IMR-90 (cell line): ENCODE measurements around the gene LRIG1. TPM values are rescaled to one million over a fixed set of nuclear protein-coding genes. Genes with fewer than 3 reads are reported as not detected.

Source experiments
- ATAC-seq: fragments of 200-7000 bp; cut with Tn5 transposase; 2 replicates; pipeline ENCODE4 v1.9.1; 2020; ENCODE audit warnings: low read depth, mild to moderate bottlenecking, moderate library complexity
- BruUV-seq: library from RNA; stranded (reverse); fragments of 400-500 nt; replicated peaks from 2 replicates; lab custom pipeline; 2021; lab: Mats Ljungman, UMichigan
- CTCF ChIA-PET: fragments of 300-600 bp; formaldehyde crosslinking; extraction: SDS; loops from one replicate; lab custom pipeline; 2021; ENCODE audit warnings: antibody characterized with exemption; lab: Yijun Ruan, JAX
- POLR2A ChIA-PET: fragments of 300-600 bp; sonication (Branson Sonifier 250); formaldehyde crosslinking; loops from one replicate; lab custom pipeline; 2022; ENCODE audit warnings: antibody characterized with exemption; ENCODE audit not compliant: unreplicated experiment; lab: Charles Lee
- DNase-seq: peaks from one replicate; pipeline ENCODE4 v3.0.0; 2013
- H2AFZ ChIP-seq: replicated peaks from 2 replicates; pipeline ENCODE3; 2013; ENCODE audit warnings: low read length, mild to moderate bottlenecking; ENCODE audit not compliant: poor library complexity
- H2AK5ac ChIP-seq: 2 replicates; pipeline ENCODE4 v1.6.1; 2013; ENCODE audit warnings: low read depth, low read length, inconsistent platforms
- H2AK9ac ChIP-seq: replicated peaks from 2 replicates; pipeline ENCODE3; 2013; ENCODE audit warnings: mild to moderate bottlenecking, low read depth, low read length, moderate library complexity; ENCODE audit not compliant: poor library complexity
- H2BK120ac ChIP-seq: 2 replicates; pipeline ENCODE4 v1.6.1; 2013; ENCODE audit warnings: low read depth, low read length, inconsistent platforms
- H2BK15ac ChIP-seq: 3 replicates; pipeline ENCODE4 v1.6.1; 2013; ENCODE audit warnings: low read depth, low read length, inconsistent platforms
- H2BK20ac ChIP-seq: 2 replicates; pipeline ENCODE4 v1.6.1; 2013; ENCODE audit warnings: low read depth, mild to moderate bottlenecking, inconsistent platforms, low read length, moderate library complexity
- H2BK5ac ChIP-seq: 2 replicates; pipeline ENCODE4 v1.6.1; 2013; ENCODE audit warnings: mild to moderate bottlenecking, low read depth, low read length, inconsistent platforms; ENCODE audit not compliant: poor library complexity, severe bottlenecking
- H3K14ac ChIP-seq: replicated peaks from 2 replicates; pipeline ENCODE4 v1.6.1; 2013; ENCODE audit warnings: low read depth, low read length, inconsistent platforms
- H3K18ac ChIP-seq: 2 replicates; pipeline ENCODE4 v1.6.1; 2013; ENCODE audit warnings: low read depth, low read length, control low read depth
- H3K23ac ChIP-seq: 2 replicates; pipeline ENCODE4 v1.6.1; 2013; ENCODE audit warnings: low read depth, low read length, inconsistent platforms
- H3K27ac ChIP-seq: 2 replicates; pipeline ENCODE4 v1.5.1; 2013; ENCODE audit warnings: mild to moderate bottlenecking, control low read depth, low read length; ENCODE audit not compliant: insufficient read depth
- H3K27me3 ChIP-seq: 2 replicates; pipeline ENCODE4 v1.6.1; 2013; ENCODE audit warnings: low read length; ENCODE audit not compliant: control insufficient read depth, insufficient read depth
- H3K36me3 ChIP-seq: 2 replicates; pipeline ENCODE4 v1.6.1; 2013; ENCODE audit warnings: low read length, mixed read lengths; ENCODE audit not compliant: control insufficient read depth, insufficient read depth
- H3K4ac ChIP-seq: 2 replicates; pipeline ENCODE4 v1.6.1; 2013; ENCODE audit warnings: low read depth, low read length, inconsistent platforms
- H3K4me1 ChIP-seq: 2 replicates; pipeline ENCODE4 v1.6.1; 2013; ENCODE audit warnings: low read length, mixed read lengths; ENCODE audit not compliant: control insufficient read depth, insufficient read depth
- H3K4me2 ChIP-seq: 2 replicates; pipeline ENCODE4 v1.6.1; 2013; ENCODE audit warnings: low read depth, mild to moderate bottlenecking, control low read depth, low read length, moderate library complexity
- H3K4me3 ChIP-seq: 2 replicates; pipeline ENCODE4 v1.5.1; 2013; ENCODE audit warnings: low read depth, mild to moderate bottlenecking, control low read depth, low read length, moderate library complexity; ENCODE audit not compliant: insufficient read depth
- H3K56ac ChIP-seq: 2 replicates; pipeline ENCODE4 v1.6.1; 2013; ENCODE audit warnings: low read length, inconsistent platforms; ENCODE audit not compliant: insufficient read depth; ENCODE audit errors: extremely low read depth
- H3K79me1 ChIP-seq, 2 experiments: 2 replicates each; pipeline ENCODE4 v1.6.1; 2013; ENCODE audit warnings: low read length in 2 of 2, inconsistent platforms in 1 of 2, low read depth in 1 of 2
- H3K9ac ChIP-seq: 2 replicates; pipeline ENCODE4 v1.6.1; 2013; ENCODE audit warnings: low read depth, low read length, control low read depth
- H3K9me1 ChIP-seq: 2 replicates; pipeline ENCODE4 v1.6.1; 2013; ENCODE audit warnings: low read length, inconsistent platforms; ENCODE audit not compliant: insufficient read depth
- H3K9me3 ChIP-seq: 2 replicates; pipeline ENCODE4 v1.6.1; 2013; ENCODE audit warnings: low read length; ENCODE audit not compliant: control insufficient read depth, insufficient read depth
- H4K20me1 ChIP-seq: 2 replicates; pipeline ENCODE4 v1.6.1; 2013; ENCODE audit warnings: low read length, inconsistent platforms; ENCODE audit not compliant: insufficient read depth
- H4K5ac ChIP-seq: 2 replicates; pipeline ENCODE4 v1.6.1; 2013; ENCODE audit warnings: mild to moderate bottlenecking, low read depth, low read length, control low read depth
- H4K8ac ChIP-seq, 2 experiments: 2 replicates each; pipeline ENCODE4 v1.6.1; 2013; ENCODE audit warnings: low read depth in 2 of 2, low read length in 2 of 2, control low read depth in 1 of 2, inconsistent platforms in 1 of 2
- H4K91ac ChIP-seq: 2 replicates; pipeline ENCODE4 v1.6.1; 2013; ENCODE audit warnings: low read depth, low read length, inconsistent platforms; ENCODE audit not compliant: insufficient read depth
- BHLHE40 ChIP-seq: fragments of 150-350 bp; IDR thresholded peaks from 2 replicates; pipeline ENCODE4 v1.6.1; 2016; ENCODE audit warnings: mild to moderate bottlenecking, low read depth, low read length
- CEBPB ChIP-seq: IDR thresholded peaks from 2 replicates; pipeline ENCODE4 v1.6.1; 2012; ENCODE audit warnings: low read depth, low read length, improper control_type of control experiment
- CHD1 ChIP-seq: IDR thresholded peaks from 2 replicates; pipeline ENCODE4 v1.6.1; 2012; ENCODE audit warnings: low read depth, low read length, improper control_type of control experiment
- CTCF ChIP-seq: conservative IDR thresholded peaks from 2 replicates; pipeline ENCODE4 v1.5.1; 2012; ENCODE audit warnings: mild to moderate bottlenecking, low read depth, low read length, improper control_type of control experiment
- ELK1 ChIP-seq: fragments of 150-350 bp; IDR thresholded peaks from 2 replicates; pipeline ENCODE4 v1.6.1; 2016; ENCODE audit warnings: low read depth, mild to moderate bottlenecking, low read length, moderate library complexity, borderline replicate concordance
- FOS ChIP-seq: fragments of 150-350 bp; IDR thresholded peaks from 2 replicates; pipeline ENCODE4 v1.6.1; 2016; ENCODE audit warnings: low read depth, low read length
- MAFK ChIP-seq: IDR thresholded peaks from 2 replicates; pipeline ENCODE4 v1.6.1; 2012; ENCODE audit warnings: low read depth, low read length, improper control_type of control experiment
- MAZ ChIP-seq: IDR thresholded peaks from 2 replicates; pipeline ENCODE4 v1.6.1; 2012; ENCODE audit warnings: low read depth, mild to moderate bottlenecking, low read length, improper control_type of control experiment, moderate library complexity, borderline replicate concordance
- MXI1 ChIP-seq: IDR thresholded peaks from 2 replicates; pipeline ENCODE4 v1.6.1; 2012; ENCODE audit warnings: low read depth, mild to moderate bottlenecking, low read length, moderate library complexity, borderline replicate concordance
- NFE2L2 ChIP-seq: fragments of 150-350 bp; IDR thresholded peaks from 2 replicates; pipeline ENCODE4 v1.6.1; 2016; ENCODE audit warnings: low read depth, mild to moderate bottlenecking, low read length
- POLR2A ChIP-seq: IDR thresholded peaks from 2 replicates; pipeline ENCODE4 v1.6.1; 2012; ENCODE audit warnings: mild to moderate bottlenecking, low read depth, low read length
- RAD21 ChIP-seq: IDR thresholded peaks from 2 replicates; pipeline ENCODE4 v1.6.1; 2012; ENCODE audit warnings: low read length, improper control_type of control experiment
- RCOR1 ChIP-seq: IDR thresholded peaks from 2 replicates; pipeline ENCODE4 v1.6.1; 2012; ENCODE audit warnings: mild to moderate bottlenecking, low read length, improper control_type of control experiment; ENCODE audit not compliant: insufficient replicate concordance
- RFX5 ChIP-seq: IDR thresholded peaks from 2 replicates; pipeline ENCODE4 v1.8.0; 2012; ENCODE audit warnings: low read depth, mild to moderate bottlenecking, low read length, moderate library complexity
- SMC3 ChIP-seq: fragments of 150-350 bp; IDR thresholded peaks from 2 replicates; pipeline ENCODE4 v1.6.1; 2016; ENCODE audit warnings: low read depth, mild to moderate bottlenecking, antibody characterized with exemption, low read length, moderate library complexity
- USF2 ChIP-seq: fragments of 150-350 bp; IDR thresholded peaks from 2 replicates; pipeline ENCODE4 v1.6.1; 2017; ENCODE audit warnings: mild to moderate bottlenecking, antibody characterized with exemption, low read length, low read depth
- WGBS, 2 experiments: methylation state at CpG; one replicate each; pipeline versions ENCODE4 v1.1.5 to v1.1.7; 2013; ENCODE audit warnings: missing lambda C conversion rate in 2 of 2; ENCODE audit not compliant: insufficient read length in 1 of 2; ENCODE audit errors: extremely low coverage in 2 of 2; 5-methylcytosine and 5-hydroxymethylcytosine counted together
- dilution Hi-C: fragments of 300-500 bp; cut with HindIII; formaldehyde crosslinking; loops from one replicate; pipeline ENCODE4 v1.14.3; 2018; ENCODE audit warnings: low sequenced_read_pairs; ENCODE audit not compliant: unreplicated experiment
- in situ Hi-C: fragments of 300-500 bp; cut with MboI; formaldehyde crosslinking; loops from 3 replicates; pipeline ENCODE4 v1.14.3; 2019; ENCODE audit warnings: low sequenced_read_pairs, inconsistent platforms, mixed read lengths
- intact Hi-C: fragments of 100-400 bp; cut with micrococcal nuclease; formaldehyde crosslinking; loops from 2 replicates; pipeline ENCODE4 v1.10.0; 2022
- polyA plus RNA-seq, 3 experiments: library from polyadenylated mRNA; depleted of rRNA; stranded (reverse); fragments of >200 nt; gene quantifications; 2 replicates each; pipeline ENCODE4 v1.2.3, GENCODE V29; 2012; ENCODE audit warnings: low replicate concordance in 1 of 3
- total RNA-seq: library from RNA; depleted of rRNA; stranded (reverse); fragments of >200 nt; gene quantifications from 2 replicates; pipeline ENCODE4 v1.2.3, GENCODE V29; 2012

The LRIG1 gene
- total and polyA plus RNA-seq, 2 of the 4 experiments (the other 2 are of a cell fraction): 62.8 to 87.8 TPM

GRCh38 chr3:66381626-66382025, 119.2 kb downstream of the LRIG1 start:
- H3K18ac ChIP-seq: no peak overlapping the region
- no peak overlapping the region for H4K5ac ChIP-seq
- H3K56ac ChIP-seq: no peak overlapping the region
- peaks cover 0 to 8% of the 10 kb centered on the region in 2 experiments; a peak in 1 of 4 replicates for H3K79me1 ChIP-seq
- H3K27me3 ChIP-seq: no peaks in the 10 kb centered on the region
- no peak overlapping the region for H3K14ac ChIP-seq
- no peak overlapping the region for H3K4me2 ChIP-seq
- no peak overlapping the region for H3K4me3 ChIP-seq
- intact Hi-C loops (no loop called here), dilution Hi-C loops (no loop called here), in situ Hi-C loops (no loop called here)
- TF ChIP-seq MAFK (no peak), RCOR1 (no peak), USF2 (no peak), CTCF (no peak), CEBPB (no peak), RFX5 (no peak), ELK1 (no peak), RAD21 (no peak), BHLHE40 (no peak), SMC3 (no peak), POLR2A (no peak), MXI1 (no peak), MAZ (no peak), CHD1 (no peak), FOS (no peak), NFE2L2 (no peak)
- no peak overlapping the region for H3K4ac ChIP-seq
- H3K23ac ChIP-seq: no peak overlapping the region
- H4K91ac ChIP-seq: no peak overlapping the region
- 83% methylated on average over 2 of the region's 7 CpGs; no CpG with 5 or more reads in 1 of the 2 experiments for WGBS, 2 experiments
- no peak for ATAC-seq
- H3K9me1 ChIP-seq: 0 out of 2 replicates have a peak, but pooled peaks cover 2% of the 10 kb centered on the region
- no peak overlapping the region for H4K8ac ChIP-seq
- H3K4me1 ChIP-seq: peaks cover 3% of the 10 kb centered on the region
- no peaks in the 10 kb centered on the region; the same call in 1 of the 2 replicates for H4K20me1 ChIP-seq
- CTCF ChIA-PET: interaction anchor here (0.9 kb wide), 1 partner anchor 441 kb away, joined by 3 read pairs; no protein-coding TSS in a partner anchor
- H3K9me3 ChIP-seq: peaks cover 3% of the 10 kb centered on the region; the same call in 1 of the 2 replicates
- no peak overlapping the region for H2BK15ac ChIP-seq
- H2BK20ac ChIP-seq: no peak overlapping the region
- no TSS peak for BruUV-seq
- no peak overlapping the region for H2AK5ac ChIP-seq
- no peak for DNase-seq
- no peak overlapping the region for H3K9ac ChIP-seq
- no peak overlapping the region for H2BK5ac ChIP-seq
- H2AK9ac ChIP-seq: no peak overlapping the region
- H2BK120ac ChIP-seq: no peak overlapping the region
- peaks cover 83% of the 10 kb centered on the region for H3K36me3 ChIP-seq
- POLR2A ChIA-PET: no interaction called here
- H2AFZ ChIP-seq: no peak overlapping the region
- no peak overlapping the region for H3K27ac ChIP-seq
